Suppressor macrophage treated with lipopolysaccharide for 4 hours (primary cell): ENCODE data around the gene MAP2.
"Not testable (repeated sequence)": the region's sequence is repeated elsewhere in the genome, so short reads cannot be mapped to it uniquely, and the experiment has no call there.

Source experiments
- DNase-seq: peaks from one replicate; pipeline ENCODE4 v3.0.0-alpha.2; 2020

The MAP2 gene

DNA sequence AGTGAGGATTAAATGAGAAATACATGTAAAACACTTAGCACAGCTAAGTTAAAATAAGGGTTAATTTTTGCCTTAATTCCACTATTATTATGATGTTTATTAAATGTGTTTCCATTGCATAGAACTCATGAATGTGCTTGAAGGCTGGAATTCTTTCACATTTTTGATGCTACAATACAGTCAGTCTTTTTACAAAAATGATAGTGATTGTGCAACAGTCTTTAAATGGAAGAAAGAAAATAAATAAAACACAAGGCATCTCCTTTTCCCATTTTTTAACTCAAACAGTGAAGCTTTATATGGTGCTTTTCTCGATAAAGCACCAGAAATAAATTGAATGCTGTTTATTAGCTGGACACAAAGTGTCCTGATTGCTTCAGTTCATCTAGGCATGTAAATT is 123.9 kb downstream of the MAP2 start:
- DNase-seq, result no peak

DNA sequence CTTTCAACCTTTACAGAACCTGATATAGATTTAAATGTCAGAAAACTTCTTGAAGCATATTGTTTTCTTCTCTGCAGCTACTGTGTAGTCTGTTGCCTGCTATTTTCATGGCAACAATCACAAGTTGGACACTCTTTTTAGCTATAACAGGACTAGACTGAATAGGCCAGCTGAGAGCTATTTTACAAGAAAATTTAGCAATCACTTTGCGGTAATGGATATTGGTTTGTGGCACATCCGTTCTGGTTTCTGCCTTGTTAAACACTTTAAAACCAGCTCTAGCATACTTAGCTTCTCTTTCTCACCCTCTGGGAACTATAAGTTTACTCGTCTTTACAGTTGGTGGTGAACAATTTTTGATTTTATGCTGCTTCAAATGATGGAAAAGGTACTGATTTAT is 125.7 kb downstream of the MAP2 start:
- DNase-seq, result no peak

DNA sequence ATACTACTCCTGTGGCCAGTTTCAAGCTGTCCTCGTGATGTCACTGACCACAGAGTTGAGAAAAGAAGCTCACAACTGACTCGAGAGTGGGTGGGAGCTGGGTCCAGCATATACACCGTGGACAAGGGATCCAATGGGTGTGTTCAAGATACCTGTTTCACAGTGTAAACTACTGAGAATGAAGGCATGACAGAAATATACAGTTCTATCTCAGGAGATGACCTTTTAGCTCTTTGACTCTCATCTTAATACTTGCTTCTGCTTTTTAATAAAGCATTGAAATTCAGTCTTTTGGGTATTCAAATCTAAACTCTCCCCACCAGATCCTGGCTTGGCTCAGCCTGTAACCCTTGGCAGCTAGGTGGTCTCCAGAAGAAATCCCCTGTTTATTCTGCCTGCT is 130.1 kb downstream of the MAP2 start:
- peak; percentile 2 for DNase-seq

DNA sequence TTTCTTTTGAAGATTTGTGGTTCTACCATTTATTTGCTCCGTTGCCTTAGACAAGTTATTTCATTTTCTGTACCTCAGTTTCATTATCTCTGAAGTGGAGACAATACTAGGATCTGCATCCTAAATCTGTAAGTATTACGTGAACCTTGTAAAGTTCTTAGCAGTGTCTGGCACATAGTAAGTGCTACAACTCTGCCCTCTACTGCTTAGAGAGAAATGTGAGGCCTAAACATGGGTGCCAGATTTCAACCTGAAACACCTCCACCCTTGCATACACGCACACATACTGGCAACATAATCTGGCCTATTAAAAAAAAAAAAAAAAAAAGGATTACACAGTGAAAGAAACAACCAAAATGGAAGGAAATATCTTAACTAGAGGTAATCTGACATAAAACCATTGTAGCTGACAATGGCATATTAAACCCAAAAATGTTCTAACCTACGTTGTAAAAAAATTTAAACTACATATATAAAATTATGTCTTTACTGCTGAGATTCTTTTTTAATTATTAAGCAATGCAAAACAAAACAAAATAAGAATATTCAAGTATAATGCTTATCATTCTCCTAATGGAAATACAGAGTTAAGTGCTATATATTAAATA is 132.6 kb downstream of the MAP2 start:
- peak; percentile 19 for DNase-seq

DNA sequence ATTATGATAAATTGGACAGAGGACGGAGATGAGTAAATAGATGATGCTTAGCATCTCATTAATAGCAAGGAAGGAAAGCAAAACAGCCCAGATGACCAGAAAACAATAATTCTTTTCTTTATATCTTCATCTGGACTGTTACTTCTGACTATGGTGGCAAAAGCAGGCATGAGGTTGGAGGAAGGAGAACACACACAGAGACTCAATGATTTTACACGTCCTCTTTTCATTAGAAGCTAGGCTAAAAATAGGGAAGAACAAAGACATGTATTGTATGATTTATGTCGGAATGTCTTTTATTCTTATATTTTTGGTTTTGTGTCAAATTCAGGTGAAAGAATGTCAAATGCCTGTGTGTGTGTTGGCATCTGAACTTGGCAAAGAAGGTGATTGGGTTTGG is 137.1 kb downstream of the MAP2 start:
- DNase-seq, result no peak

DNA sequence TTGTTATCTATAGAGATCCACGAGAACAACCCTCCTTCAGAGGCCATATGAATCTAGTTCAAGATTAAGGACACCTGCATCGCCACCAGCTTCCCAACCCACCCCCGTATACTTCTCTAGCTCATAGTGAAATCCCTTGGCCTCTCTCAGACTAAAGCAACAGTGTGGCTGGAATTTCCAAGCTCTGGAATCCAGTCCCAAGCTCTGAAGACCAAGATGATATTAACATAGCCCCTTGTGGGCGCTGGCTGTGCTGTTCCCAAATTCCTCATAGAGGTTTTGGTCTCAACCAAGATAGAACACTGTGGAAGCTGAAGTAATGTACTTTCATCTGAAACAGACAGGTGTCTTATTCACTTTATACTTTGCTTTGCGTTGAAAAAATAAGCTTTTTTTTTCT is 139.6 kb downstream of the MAP2 start:
- DNase-seq, result no peak

DNA sequence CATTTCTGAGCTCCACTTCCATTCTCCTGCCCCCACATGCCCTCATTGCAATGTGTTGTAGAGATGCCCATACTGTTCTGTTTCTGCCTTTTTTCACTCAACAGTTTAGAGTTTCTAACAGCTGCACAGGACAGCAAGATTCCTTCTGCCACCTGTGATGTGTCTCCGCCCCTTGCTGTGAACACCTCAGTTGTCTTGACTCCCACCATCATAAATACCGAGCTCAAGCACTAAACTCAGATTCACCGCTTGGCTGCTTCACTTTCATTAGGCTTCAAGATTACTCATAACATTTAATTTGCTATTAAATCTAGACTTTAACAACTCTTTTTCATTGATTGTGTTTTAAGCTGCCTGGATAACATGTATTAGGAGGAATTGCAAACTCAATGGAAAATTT is 141.0 kb downstream of the MAP2 start:
- DNase-seq, result no peak

DNA sequence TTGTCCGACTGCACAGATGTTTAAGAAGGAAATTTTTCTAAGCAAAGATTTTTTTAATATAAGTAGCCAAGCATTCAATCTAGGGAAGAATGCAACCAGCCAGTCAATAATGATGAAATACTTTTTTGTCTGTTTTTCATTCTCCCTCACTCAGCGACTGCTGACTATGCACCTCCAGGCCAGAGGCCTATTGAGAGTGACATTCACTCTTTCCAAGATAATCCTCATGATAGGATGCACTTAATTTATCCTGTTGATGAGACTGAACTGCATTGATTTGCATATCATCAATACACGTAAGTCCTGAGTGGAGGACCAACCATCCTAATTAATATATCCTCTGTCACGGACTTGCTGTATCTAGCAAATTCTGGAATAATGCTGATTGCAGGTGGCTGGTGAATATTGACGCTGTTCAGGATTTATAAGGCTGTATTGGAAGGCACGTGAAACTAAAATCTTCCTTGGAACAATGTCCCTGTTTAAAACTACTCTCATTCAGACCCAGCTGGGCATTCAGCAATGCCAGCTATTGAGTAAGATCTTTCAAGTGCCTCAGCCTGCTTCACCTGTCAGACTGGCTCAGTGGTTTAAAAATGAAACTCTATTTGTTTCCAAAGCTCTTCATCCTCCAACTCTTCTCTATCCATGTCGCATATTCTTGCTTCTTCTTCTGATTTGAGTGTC is 142.2 kb downstream of the MAP2 start:
- DNase-seq, result no peak

DNA sequence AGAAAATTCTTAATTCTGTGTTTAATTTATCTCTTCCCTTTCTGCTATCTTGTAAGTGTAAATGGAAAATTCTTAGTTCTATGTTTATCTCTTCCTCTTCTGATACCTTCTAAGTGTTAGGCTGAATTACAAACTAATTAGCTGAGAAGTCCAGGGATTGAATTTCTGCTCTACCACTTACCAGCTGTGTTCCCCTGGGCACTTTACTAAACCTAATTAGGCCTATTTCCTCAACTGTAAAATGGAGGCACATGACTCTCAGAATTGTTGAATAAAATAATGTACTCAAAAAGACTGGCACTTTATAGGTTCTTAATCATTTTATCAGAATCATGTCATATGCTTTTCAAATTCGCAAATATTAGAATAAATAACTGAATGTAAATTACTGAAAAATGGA is 146.3 kb downstream of the MAP2 start:
- no peak for DNase-seq

DNA sequence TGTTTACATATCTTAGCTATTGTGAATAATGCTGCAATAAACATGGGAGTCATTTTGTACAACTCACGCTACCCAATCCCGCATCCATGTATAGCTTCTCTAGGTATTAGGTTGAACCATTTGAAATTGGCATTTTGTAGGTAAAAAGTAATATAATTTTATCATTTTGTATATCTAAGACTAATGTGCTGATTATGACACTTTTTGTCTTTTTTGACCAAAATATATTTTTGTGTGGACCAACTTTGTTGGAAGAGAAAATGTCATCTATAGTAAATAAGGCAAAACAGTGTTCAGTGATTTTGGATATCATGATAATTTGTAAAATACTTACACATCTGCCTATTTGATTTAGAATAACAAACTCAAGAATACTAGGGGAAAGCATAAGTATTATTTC is 150.7 kb downstream of the MAP2 start:
- no peak for DNase-seq

DNA sequence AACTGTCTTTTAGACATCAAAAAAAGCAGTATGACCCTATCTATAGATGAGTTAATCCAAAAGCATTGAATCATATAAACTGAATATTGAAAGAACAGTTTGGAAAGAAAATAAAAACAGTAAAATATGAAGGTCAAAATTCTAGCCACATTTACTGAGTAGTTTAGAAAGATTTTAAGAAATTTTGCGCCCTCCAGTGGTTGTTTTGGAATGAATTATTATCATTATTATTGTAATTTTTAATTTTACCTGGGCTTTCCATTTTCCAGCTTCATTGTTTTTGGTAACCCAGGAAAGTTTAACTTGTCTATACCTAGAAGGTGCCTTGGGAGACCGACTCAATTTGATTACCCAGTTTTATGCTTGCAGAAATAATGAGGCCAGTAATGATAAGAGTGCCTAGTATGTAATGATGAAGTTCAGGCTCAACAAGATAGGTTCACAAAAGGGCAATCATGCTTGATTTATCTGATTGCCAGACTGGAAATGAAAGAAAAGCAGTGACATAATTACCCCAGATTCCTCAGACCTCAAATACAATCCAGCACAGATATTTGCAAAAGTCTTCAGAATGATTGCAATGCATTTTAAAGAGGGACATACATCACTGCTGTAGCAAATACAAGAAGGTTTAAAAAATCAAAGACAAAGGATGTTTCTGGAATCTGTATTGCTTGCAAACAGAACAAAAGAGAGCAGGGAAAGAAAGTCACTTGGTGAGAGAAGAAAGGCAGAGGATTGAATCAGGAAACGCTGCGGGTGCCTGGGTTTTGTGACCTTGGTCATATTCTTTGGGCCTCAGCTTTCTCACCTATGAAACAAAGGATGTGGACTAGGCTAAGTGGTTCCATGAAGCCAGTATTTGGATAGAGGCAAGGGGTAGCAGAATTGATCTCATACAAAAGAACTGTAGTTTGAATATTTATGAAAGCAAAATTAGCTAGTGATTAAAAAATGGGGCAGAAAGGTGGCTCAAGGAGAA is 153.8 kb downstream of the MAP2 start:
- DNase-seq, result peak; percentile 53

DNA sequence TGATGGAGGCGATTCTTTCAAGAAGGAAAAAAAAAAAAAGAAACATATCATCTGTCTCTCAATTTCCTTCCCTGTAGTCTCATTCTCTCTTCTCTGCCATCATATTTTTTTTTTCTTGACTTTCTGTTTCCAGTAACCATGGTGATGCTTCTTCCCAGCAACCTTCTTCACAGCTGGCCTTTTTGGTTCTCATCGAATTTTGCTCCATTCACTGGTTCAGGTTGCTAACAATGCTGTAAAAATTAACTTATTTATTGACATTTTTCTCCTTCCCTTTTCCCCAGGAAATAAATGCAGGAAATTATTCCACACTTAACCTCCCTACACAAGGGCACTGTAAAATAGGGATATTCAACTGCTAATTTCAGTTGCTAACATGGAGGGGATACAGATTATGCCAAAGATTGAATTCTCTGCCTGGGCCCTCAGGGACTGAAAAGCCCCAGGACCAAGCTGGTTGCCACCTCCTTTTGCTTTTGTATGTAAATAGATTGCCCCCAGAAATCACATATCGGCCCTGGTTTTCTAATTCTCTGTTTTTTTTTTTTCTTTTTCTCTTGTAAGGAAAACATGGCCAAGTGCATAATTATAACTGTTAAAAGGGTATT is 154.7 kb downstream of the MAP2 start:
- DNase-seq, result no peak

DNA sequence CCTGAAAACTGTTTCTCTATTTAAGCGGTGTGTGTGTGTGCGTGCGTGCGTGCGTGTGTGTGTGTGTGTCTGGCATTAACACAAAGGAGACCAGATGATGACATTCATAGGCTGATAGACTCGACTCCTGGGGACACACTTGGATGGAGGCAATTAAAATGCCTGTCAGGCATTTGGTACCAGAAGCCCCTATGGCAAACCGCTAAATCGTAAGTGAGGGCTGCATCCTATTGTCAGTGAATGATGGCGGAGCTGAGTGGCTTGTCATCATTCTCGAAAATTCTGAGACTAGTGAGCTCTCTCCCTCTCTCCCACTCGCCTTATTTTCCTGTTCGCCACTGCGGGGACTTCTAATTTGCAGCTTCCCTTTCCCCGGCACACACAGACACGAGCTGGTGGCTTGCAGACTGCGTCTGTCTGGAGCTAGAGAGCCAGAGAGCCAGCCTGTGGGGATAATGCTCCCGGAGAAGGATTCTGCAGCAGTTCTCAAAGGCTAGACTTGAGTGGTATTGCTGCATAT is 155.4 kb downstream of the MAP2 start:
- peak; percentile 3 for DNase-seq

DNA sequence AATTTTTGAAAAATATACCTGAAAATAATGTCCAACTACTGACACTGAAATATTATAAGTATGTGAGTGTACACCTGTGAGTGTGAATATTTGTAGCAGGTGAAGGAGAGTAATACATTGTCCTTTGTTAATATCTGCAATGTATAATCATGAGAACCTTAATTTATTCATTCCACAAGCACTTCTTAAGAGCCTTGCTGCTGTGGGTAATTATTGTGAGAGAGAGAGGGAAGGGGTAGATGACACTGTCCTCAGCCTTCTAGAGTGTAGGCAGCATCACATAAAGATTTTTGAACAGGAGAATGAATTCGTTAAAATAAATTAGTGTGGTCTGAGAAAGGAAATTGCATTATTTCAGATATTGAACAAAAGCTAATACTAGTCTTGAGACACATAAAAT is 157.2 kb downstream of the MAP2 start:
- DNase-seq, result no peak

DNA sequence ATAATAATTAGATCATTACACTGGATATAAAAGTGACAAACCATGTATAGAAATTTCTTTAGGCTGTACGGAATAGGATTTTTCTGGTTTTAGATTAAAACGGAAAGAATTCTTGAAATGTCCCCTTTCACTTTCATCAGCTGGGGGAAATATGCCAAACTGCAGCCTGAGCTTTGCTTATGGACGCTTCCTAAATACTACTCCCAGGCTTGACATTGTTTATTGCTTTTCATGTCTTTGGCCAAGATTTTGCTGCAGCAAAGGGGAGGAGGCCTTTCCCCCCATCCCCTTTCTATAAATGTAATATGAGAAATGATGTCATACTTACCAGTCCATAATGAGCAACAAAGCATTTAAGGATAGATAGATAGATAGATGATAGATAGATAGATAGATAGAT is 158.4 kb downstream of the MAP2 start:
- no peak for DNase-seq

DNA sequence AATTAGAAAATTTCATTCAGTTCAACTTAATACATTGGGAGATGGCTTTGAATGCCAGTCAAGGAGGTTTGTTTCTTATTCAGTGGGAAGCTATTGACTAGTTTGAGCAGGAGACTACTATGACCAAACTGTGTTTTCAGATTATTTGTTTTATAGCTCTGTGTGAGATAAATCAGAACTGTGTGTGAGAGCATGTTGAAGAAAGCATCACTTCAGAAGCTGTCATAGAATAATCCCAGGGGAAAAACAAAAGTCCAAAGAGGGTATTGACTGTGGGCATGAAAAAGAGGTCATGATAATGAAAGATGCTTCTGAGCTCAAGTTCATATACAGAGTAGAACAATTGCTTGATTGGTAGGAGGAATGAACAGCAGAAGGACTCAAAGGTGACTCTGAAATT is 160.6 kb downstream of the MAP2 start:
- DNase-seq, result no peak

DNA sequence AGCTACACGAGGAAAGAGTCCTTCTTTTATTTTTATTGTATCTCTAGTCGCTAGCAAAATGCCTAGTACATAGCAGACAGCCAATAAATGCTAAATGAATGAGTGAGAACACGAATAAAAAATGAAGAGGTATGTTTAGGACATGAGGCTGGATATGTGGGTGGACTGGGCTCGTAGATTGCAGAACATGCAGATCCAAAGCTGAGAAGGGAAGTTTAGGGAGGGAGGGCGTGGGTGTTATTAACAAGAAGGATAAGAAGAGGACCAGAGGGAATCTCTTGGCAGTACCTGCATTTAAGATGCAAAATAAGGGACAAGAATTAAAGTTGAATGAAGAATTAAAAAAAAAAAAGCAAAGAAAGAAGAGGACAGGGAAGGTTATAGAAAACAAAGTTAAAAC is 161.1 kb downstream of the MAP2 start:
- no peak for DNase-seq

DNA sequence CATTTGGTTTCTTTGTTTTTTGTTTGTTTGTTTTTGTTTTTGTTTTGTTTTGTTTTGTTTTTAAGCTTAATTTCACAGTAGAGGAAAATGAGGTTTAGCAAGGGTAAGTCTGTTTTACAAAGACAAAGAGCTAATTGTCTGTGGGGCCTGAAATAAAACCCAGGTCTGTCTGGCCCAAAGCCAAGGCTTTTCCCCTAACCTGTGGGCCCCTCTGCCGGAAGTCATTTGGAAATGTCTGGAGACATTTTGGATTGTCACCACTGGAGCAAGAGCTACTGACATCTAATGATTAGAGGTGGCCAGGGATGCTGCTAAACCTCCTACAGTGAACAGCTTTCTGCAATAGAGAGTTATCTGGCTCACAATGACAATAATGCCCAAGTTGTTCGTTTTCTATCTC is 167.2 kb downstream of the MAP2 start:
- no peak for DNase-seq

DNA sequence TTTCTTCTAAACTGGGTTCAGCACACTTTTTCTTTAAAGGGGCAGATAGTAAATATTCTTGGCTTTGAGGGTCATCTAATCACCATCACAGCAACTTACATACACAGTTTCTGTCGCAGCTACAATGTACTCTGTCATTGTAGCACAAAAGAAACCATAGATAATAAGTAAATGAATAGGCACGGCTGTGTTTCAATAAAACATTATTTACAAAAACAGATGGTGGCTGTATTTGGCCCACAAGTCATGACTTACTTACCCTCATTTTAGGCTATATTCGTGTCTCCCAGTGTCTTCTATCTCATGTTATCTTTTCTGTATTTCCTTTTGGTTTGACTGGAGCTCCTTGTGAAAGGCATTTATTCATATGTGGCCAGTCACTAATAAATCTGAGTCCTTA is 168.3 kb downstream of the MAP2 start:
- DNase-seq, result no peak

DNA sequence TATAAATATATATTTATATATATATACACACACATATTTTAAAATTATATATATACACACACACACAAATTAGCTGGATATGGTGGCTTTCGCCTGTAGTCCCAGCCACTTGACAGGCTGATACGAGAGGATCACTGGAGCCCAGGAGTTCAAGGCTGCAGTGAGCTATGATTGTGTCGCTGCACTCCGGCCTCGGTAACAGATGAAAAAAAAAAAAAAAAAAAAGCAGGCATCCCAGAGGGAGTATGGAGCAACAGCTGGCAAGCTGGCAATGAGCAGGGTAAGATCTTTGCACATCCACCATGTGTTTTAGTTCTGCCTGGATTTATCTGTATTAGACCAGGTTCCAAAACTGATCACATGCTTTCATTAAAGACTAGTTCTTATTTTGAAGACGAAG is 170.1 kb downstream of the MAP2 start:
- DNase-seq, result no peak

DNA sequence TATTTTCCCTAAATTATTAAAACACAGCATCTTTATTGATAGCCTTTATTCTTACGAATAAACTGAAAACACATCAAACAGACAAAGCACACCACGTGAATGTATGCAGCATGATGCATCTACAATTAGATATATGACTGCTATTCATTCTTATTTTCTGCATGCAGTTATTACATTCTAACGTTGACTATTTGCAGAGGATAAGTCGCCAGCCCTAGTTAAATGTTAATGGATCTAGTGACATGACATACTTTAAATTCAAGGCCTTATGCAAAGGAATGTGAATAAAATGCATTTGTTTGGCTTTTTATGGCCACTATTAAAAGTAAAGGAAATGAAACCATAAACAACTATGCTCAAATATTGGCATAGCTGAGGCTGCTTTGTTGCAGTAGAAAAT is 172.4 kb downstream of the MAP2 start:
- DNase-seq, result no peak

DNA sequence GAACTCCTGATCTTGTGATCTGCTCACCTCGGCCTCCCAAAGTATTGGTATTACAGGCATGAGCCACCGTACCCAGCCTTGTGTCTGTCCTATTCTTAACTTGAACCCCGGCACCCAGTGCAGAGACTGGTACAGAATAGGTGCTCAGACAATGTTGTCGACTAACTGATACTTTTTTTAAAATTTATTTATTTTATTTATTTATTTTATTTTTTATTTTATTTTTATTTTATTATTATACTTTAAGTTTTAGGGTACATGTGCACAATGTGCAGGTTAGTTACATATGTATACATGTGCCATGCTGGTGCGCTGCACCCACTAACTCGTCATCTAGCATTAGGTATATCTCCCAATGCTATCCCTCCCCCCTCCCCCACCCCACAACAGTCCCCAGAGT is 174.4 kb downstream of the MAP2 start:
- not testable (repeated sequence) for DNase-seq
